Stimulated activated CD8-positive, alpha-beta memory T cell treated with anti-CD3 and anti-CD28 coated beads, Interleukin-12 subunit alpha, Interleukin-12 subunit beta, amount 100 ng/mL, for 4 hours (primary cell): ENCODE results near the gene SCCPDH.
"Not testable (repeated sequence)": the region's sequence is repeated elsewhere in the genome, so short reads cannot be mapped to it uniquely, and the experiment has no call there.

ENCODE experiments used
- DNase-seq: peaks from one replicate; pipeline ENCODE4 v3.0.0-alpha.2; 2020; ENCODE audit warnings: low read depth

The SCCPDH gene

DNA sequence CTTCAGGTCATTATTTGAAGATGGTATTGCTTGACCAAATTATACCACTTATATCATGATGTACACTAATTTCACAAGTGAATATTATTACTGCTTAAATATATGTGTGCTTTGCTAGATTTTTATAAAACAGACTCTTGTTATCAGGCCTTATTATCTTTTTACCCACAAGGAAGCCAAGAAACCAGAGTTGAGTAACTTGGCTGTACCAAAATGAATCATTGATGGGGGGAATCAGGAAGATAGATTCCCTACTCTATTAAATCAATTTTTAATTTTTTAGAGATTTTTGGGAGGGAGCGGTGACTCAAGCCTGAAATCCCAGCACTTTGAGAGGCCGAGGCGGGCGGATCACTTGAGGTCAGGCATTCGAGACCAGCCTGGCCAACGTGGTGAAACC lies 16.0 kb upstream of the SCCPDH start:
- DNase-seq: no peak

DNA sequence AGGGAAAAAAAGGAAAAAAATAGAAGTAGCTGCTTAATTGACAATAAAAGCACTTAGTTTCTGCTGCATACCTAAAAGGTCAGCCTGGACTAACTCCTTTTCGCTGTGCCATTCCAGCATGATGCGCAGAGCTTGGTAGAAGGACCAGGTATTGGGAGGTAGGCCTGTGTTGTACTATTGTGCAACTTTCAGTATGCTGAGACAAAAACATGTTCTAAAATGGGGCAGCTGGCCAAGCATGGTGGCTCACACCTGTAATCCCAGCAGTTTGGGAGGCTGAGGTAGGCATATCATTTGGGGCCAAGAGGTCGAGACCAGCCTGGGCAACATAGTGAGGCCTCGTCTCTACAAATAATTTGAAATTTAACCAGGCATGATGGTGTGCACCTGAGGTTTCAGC lies 15.0 kb upstream of the SCCPDH start:
- no peak for DNase-seq

DNA sequence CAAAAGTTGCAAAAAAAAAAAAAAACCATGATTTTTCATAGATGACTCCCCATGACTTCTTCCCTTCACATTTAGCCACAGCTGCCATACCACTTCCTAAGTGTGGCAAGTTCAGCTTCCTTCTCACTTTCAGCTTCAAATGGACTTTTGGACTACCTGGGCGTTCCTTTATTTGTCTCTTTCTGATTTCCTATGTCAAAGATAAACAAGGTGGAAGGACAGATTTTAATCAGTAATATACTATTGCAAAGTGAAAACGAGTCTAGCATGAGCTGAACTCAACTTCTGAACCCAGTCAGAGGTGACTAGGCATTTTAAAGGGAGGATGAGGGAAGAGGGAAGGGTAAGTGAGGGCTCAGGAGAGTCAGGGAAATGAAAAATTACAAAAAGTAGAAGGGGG lies 14.4 kb upstream of the SCCPDH start:
- no peak for DNase-seq

DNA sequence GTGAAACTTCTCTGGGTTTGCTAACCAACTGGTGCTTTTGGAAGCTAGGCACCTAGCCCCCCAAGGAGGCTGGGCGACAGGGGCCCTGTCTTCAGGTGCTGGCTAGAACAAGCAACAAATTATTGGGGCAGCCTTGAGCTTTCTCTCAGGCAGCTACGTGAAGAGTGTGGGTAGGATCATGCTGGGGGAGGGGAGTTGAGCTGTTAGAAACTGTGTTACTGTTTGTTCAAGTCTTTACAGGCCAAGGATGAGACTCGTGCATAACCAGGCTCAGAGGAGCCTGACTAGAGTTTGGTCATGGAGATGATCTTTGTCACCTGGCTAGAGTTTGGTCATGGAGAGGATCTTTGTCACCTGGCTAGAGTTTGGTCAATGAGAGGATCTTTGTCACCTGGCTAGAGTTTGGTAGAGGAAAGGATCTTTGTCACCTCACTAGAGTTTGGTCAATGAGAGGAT lies 12.6 kb upstream of the SCCPDH start:
- no peak for DNase-seq

DNA sequence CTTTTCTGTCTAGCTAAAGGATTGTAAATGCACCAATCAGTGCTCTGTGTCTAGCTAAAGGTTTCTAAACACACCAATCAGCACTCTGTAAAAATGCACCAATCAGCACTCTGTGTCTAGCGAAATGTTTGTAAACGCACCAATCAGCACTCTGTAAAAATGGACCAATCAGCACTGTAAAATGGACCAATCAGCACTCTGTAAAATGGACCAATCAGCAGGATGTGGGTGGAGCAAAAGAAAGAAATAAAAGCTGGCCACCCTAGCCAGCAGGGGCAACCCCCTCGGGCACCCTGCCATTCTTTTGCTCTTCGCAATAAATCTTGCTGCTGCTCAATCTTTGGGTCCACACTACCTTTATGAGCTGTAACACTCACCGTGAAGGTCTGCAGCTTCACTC lies 11.8 kb upstream of the SCCPDH start:
- DNase-seq: not testable (repeated sequence)

DNA sequence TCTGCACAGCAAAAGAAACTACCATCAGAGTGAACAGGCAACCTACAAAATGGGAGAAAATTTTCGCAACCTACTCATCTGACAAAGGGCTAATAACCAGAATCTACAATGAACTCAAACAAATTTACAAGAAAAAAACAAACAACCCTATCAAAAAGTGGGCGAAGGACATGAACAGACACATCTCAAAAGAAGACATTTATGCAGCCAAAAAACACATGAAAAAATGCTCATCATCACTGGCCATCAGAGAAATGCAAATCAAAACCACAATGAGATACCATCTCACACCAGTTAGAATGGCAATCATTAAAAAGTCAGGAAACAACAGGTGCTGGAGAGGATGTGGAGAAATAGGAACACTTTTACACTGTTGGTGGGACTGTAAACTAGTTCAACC lies 4.8 kb upstream of the SCCPDH start:
- DNase-seq: not testable (repeated sequence)

DNA sequence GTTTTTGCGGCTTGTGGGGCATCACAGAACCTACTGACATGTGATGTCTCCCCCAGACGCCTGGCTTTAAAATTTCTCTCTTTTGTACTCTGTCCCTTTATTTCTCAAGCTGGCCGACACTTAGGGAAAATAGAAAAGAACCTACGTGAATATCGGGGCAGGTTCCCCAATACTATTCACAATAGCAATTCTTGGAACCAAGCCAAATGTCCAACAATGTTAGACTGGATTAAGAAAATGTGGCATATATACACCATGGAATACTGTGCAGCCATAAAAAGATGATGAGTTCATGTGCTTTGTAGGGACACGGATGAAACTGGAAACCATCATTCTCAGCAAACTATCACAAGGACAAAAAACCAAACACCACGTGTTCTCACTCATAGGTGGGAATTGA lies 3.4 kb upstream of the SCCPDH start:
- not testable (repeated sequence) for DNase-seq

DNA sequence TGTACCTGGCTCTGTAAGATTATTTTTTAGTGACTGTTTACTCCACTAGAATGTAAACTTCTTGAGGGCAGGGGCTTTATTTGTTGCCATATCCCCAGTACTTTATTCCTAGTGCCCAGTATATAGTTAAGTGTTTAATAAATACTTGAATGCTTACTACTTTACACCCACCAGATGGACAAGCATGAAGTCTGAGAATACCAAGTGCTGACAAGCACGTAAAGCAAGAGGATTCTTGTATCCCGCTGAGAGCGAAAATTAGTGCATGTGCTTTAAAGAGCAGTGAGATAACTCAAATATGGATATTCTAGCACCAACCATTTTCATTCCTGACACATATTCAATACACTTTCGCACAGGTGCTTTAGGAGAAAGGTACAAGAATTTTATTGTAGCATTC lies 1.5 kb upstream of the SCCPDH start:
- no peak for DNase-seq

DNA sequence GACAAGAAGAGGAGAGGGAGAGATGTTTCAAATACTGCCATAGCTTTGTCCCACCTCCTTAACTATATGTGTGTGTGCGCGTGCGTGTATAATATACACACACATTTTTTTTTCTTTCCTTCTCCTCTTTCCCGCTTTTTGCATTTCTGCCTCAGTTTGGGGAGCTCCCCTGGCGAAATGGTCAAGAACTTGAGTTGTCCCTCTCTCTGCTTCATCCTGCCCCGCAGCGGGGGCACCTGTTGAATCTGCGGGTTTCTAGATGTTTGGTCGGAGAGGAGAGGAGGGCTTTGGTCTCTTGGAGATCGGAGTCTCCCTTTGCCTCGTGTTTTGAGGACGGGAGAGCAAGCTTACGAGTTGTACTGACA lies 504 bp downstream of the SCCPDH start:
- DNase-seq: no peak

DNA sequence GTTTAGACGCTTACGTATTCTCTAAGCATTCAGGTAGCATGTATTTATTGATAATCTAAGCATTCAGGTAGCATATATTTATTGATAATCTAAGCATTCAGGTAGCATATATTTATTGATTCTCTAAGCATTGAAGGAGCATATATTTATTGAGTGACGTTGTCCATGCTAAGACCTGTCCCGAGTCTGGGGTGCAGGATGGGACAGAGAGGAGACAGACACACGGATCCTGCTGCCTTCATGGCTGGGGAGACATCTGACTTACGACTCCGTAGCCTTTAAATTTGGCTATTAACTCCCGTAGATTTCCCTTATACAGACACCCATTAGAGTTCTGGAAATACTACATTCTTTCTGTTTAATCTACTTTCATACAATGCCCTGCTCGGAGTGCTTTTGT lies 982 bp downstream of the SCCPDH start:
- no peak for DNase-seq

DNA sequence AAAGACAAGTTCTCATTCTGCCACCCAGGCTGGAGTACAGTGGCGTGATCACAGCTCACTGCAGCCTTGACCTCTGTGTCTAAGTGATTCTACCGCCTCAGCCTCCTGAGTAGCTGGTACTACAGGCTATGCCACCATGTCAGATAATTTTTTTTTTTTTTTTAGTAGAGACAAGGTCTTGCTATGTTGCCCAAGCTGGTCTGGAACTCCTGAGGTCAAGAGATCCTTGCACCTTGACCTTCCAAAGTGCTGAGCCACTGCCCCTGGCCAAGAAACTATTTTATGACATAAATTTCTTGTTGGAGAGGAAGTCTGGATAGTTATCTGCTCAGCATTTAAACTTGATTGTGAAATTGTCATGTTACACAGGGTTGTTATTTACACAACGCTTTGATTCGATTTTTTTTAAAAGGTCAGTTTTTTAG lies 2.1 kb downstream of the SCCPDH start:
- no peak for DNase-seq

DNA sequence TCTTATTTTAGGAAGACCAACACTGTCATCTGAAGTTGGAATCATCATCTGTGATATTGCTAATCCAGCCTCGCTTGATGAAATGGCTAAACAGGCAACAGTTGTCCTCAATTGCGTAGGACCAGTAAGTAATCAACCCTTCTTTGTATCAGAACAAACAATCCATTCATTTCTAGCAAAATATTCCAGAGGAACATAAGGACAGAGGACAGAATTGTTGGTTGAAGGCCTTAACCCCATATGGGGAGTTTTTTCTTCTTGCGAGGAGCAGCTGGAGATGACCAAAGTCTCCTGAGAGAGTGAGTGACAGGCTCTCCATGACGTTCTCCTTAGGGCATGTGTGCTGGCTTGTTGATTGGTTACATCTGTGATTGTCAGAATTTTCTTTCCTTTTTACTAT lies 2.7 kb downstream of the SCCPDH start:
- no peak for DNase-seq

DNA sequence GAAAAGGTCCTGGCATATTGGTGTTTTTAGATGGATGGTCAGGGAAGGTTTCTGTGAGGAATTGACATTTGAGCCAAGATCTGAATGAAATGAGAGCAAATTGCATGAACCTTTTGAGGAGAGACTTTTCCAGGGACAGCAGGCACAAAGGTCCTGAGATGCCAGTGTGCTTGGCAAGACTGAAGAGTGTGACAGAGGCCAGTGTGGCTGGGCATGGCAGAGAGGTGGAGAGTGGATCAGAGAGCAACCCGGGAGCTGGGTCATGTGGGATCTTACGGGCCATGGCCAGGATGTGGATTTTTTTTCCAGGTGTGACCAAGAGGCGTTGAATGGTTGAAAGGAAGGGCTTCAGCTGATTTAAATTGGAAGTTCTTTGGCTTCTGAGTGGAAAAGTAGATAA lies 3.4 kb downstream of the SCCPDH start:
- DNase-seq: no peak

DNA sequence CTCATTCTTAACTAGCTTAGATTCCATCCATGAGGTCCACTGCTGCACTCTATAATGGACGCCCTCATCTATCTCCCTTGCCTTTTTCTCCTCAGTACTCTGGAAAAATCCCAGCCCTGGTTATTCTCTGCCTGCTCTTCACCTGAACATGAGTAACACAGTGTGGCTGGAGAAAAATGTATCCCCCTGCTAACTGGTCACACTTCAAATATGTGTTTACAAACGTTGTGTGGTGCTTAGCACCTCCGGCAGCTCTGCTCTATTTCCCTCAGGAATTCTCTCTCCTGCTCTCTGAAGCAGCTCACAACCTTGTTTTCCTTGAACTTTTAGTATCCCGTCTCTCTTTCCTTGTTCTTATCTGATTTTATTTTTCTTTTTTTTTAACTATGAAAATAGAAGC lies 4.1 kb downstream of the SCCPDH start:
- no peak for DNase-seq

DNA sequence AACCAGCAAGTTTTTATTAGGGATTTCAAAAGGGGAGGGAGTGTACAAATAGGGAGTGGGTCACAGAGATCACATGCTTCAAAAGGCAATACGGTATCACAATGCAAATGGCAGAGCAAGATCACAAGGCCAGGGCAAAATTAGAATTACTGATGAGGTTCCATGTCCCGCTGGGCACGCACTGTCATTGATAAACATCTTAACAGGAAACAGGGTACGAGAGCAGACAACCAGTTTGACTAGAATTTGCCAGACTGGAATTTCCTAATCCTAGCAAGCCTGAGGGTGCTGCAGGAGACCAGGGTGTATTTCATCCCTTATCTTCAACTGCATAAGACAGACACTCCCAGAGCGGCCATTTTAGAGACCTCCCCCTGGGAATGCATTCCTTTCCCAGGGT lies 4.8 kb downstream of the SCCPDH start:
- DNase-seq: not testable (repeated sequence)

DNA sequence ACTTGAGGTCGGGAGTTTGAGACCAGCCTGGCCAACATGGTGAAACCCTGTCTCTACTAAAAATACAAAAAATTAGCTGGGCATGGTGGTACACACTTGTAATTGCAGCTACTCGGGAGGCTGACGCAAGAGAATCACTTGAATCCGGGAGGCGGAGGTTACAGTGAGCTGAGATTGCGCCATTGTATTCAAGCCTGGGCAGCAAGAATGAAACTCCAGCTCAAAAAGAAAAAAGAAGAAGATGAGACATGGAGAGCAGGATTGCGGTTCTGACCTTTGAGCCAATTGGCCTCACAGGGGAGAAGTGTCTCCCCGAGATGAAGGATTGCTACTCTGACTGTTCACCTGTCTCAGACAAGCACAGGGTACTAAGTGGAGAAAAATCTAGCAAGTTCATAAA lies 6.6 kb downstream of the SCCPDH start:
- no peak for DNase-seq

DNA sequence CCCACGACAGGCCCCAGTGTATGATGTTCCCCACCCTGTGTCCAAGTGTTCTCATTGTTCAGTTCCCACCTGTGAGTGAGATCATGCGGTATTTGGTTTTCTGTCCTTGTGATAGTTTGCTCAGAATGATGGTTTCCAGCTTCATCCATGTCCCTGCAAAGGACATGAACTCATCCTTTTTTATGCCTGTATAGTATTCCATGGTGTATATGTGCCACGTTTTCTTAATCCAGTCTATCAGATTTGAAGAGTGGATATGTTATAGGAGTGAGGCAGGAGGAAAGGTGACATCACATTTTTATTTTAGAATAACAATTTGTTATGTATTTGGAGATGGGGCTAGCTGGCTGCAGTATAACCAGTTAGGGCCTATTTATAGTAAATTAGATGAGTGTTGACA lies 7.7 kb downstream of the SCCPDH start:
- not testable (repeated sequence) for DNase-seq

DNA sequence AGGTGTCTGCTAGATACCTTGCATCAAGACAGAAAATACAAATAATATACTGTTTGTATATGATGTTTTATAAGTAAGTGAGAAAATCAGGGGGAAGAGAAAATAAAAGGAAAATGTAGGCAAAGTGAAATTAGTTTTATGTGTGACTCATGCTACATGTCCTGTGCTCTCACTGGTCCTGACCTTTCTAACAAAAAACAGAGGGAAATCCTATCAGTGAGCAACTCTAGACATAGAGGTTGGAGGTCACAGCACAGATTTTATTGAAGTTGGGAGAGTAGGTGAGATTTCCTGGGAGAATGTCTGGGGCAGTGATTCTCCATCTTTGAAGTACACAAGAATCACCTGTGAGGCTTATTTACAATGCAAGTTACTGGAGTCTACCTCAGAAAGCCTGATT lies 9.5 kb downstream of the SCCPDH start:
- no peak for DNase-seq

DNA sequence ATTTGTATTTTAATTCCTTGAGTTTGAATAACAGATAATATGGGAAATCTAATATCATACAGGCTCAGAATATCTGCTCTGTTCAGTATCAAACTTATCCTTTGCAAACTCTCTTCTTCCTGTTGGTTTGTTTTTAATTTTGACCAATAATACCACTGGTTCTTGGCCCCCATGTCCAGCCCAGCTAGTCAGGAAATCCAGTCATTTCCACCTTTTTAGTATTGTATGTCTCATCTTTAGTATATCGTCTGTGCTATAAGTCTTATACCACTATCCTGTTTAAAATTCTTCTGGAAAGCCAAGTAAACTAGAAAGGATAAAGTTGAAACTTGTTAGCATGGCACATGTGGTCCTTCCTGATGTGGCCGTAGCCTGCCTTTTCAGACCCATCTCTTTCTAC lies 10.7 kb downstream of the SCCPDH start:
- DNase-seq: no peak

DNA sequence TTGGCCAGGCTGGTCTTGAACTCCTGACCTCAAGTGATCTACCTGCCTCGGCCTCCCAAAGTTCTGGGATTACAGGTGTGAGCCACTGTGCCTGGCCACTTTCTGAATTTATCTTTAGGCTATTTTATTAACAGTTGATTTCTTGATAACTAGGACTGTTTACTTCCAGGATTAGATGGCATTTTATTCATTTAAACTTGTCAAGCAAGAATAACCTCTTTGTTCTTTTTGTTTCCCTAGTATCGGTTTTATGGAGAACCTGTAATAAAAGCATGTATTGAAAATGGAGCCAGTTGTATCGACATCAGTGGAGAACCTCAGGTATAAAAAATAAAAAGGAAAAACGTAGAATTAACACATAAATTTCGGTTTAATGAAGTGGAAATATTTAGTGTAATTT lies 11.5 kb downstream of the SCCPDH start:
- no peak for DNase-seq

DNA sequence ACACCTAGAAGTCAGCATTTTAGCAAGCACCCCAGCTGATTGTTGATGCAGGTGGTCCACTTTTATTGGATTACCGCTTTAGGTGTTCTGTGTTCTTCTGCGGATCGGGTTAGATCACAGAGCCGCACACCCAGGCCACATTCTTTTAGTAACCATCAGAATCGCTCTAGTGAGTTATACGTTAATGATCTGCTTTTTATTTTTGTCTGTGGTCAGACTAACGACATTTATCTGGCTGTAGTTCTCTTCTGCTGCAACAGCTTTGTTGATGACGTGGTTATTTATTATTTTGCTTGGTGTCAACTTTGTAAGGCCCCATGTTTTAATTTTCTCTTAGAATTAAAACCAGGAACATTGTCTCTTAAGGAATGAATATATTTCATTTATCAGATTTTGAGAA lies 18.2 kb downstream of the SCCPDH start:
- DNase-seq: no peak

DNA sequence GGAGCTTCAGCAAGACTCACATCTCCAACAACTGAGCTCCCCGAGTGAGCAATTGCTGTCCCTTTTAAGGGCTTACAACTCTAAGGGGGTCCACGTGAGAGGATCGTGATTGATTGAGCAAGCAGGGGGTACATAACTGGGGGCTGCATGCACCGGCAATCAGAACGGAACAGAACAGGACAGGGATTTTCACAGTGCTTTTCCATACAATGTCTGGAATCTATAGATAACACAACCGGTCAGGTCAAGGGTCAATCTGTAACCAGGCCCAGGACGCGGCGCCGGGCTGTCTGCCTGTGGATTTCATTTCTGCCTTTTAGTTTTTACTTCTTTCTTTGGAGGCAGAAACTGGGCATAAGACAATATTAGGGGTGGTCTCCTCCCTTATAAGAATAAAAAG lies 21.9 kb downstream of the SCCPDH start:
- DNase-seq: not testable (repeated sequence)

DNA sequence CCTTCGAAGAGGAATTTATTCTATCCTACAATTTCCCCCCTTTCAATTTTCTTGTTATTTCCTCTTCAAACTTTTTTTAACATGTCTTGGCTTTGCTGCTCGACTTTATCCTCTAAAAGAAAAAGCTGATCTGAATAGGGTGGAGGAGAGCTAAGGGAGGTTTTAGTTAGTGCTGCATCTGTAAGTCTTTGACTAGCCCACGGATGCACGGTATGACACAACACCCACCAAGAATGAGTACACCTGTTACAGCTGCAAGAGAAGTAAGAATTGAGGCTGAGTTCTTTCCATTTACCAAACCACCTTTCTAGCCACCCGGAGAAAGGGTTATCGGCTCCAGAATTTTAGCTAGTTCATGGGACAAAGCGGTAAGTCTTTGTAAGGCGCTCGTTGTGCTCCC lies 23.8 kb downstream of the SCCPDH start:
- DNase-seq: no peak

DNA sequence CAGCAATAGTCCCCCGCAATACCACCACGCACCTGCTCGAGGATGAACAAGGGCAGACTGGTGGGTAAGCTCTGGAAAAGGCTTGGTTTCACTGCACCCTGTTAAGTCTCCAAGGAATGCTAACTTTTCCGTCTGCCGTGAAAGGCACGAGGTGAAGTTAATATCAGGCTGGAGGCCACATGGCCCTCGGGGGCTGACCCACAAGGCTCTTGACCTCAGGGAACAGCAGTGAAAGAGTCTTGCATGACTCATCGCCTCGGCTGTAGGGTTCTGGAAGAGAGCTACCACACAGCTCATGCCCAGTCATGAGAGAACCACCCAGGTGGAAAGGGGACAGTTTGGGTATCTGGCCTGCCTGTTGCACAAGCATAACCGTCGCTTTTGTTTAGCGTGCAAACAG lies 24.7 kb downstream of the SCCPDH start:
- no peak for DNase-seq

DNA sequence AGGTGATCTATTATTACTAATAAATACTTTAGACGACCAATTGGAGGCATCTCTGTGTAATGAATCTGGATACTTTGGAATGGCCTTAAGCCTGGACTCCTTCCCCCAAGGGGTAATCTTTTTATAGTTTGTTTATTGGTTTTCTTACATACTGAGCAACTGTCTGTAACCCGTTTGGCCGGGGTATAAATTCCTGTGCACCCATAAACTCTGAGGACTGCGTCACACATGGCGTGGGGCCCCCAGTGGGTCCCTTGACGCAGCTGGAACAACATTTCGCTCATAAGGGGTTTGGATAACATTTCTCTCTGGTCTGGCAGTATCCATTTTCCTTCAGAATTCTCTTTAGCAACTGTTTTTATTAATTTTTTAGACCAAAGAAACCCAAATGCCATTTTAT lies 26.5 kb downstream of the SCCPDH start:
- no peak for DNase-seq
